ENCODE results near the gene OR4D9.

Gene OR4D9

GRCh38 chr11:59562292-59562691 lies 51.0 kb downstream of the OR4D9 start:
- Histone ChIP-seq H3K27ac (ENCODE audit: low read length) (no peak overlapping the region), H3K4me1 (ENCODE audit: insufficient read depth, low read length) (peaks cover 7% of the 10 kb centered on the region; the same call in 1 of the 2 replicates), H3K9me3 (ENCODE audit: insufficient read depth, low read depth, low read length) (no peaks in the 10 kb centered on the region)

More at GRCh38 chr11:59562292-59562691, 51.0 kb downstream of the OR4D9 start:
- Histone ChIP-seq H3K36me3 (ENCODE audit: insufficient read depth, low read depth, low read length) (no peaks in the 10 kb centered on the region), H3K9ac (ENCODE audit: low read depth, low read length) (no peak overlapping the region), H3K27me3 (ENCODE audit: insufficient read depth, low read length) (no peaks in the 10 kb centered on the region), H3K4me3 (ENCODE audit: low read length) (no peak overlapping the region)

Measured in iPS-20b (cell line).